NCI-H2029 (cell line): ENCODE data around the gene USP20.
"Not testable (repeated sequence)": the region's sequence is repeated elsewhere in the genome, so short reads cannot be mapped to it uniquely, and the experiment has no call there.

Experiments used
- DNase-seq: peaks from one replicate; lab custom pipeline; 2025; lab: John Stamatoyannopoulos, UW

USP20 gene

GRCh38 chr9:129890718-129891299, 55.6 kb downstream of the USP20 start:
- DNase-seq, result not testable (repeated sequence)

GRCh38 chr9:129891569-129891968, 56.3 kb downstream of the USP20 start:
- DNase-seq, result no peak

- no peak for DNase-seq
Measured at GRCh38 chr9:129894120-129894823, 59.0 kb downstream of the USP20 start.

- no peak for DNase-seq
Measured at GRCh38 chr9:129895376-129896268, 60.4 kb downstream of the USP20 start.

- no peak for DNase-seq
Measured at GRCh38 chr9:129897263-129897662, 62.0 kb downstream of the USP20 start.

- no peak for DNase-seq
Measured at GRCh38 chr9:129898185-129898584, 62.9 kb downstream of the USP20 start.

GRCh38 chr9:129899620-129900019, 64.4 kb downstream of the USP20 start:
- DNase-seq, result no peak

- no peak for DNase-seq
Measured at GRCh38 chr9:129900263-129901027, 65.2 kb downstream of the USP20 start.

GRCh38 chr9:129901993-129902739, 66.9 kb downstream of the USP20 start:
- DNase-seq, result no peak

GRCh38 chr9:129902740-129903134, 67.5 kb downstream of the USP20 start:
- DNase-seq, result no peak

GRCh38 chr9:129904734-129905133, 69.5 kb downstream of the USP20 start:
- no peak for DNase-seq

- DNase-seq, result no peak
Measured at GRCh38 chr9:129906298-129906697, 71.0 kb downstream of the USP20 start.

GRCh38 chr9:129907201-129907600, 71.9 kb downstream of the USP20 start:
- no peak for DNase-seq

- no peak for DNase-seq
Measured at GRCh38 chr9:129908906-129909305, 73.6 kb downstream of the USP20 start.

- DNase-seq, result no peak
Measured at GRCh38 chr9:129909851-129910250, 74.6 kb downstream of the USP20 start.

- DNase-seq, result no peak
Measured at GRCh38 chr9:129910628-129911567, 75.6 kb downstream of the USP20 start.

GRCh38 chr9:129914051-129914450, 78.8 kb downstream of the USP20 start:
- DNase-seq, result no peak

- no peak for DNase-seq
Measured at GRCh38 chr9:129916707-129917106, 81.4 kb downstream of the USP20 start.

GRCh38 chr9:129918296-129918950, 83.2 kb downstream of the USP20 start:
- no peak for DNase-seq

GRCh38 chr9:129919277-129919676, 84.0 kb downstream of the USP20 start:
- no peak for DNase-seq
